LHCN-M2 (cell line): ENCODE results near the gene CD38. TPM values are rescaled to one million over a fixed set of nuclear protein-coding genes. Genes with fewer than 3 reads are reported as not detected.
"Not testable (repeated sequence)": the region's sequence is repeated elsewhere in the genome, so short reads cannot be mapped to it uniquely, and the experiment has no call there.

Experiments used
- DNase-seq: peaks from one replicate; pipeline ENCODE4 v3.0.0-alpha.2; 2012; ENCODE audit warnings: low read depth
- total RNA-seq: library from RNA; depleted of rRNA; stranded (reverse); fragments of >200 nt; gene quantifications from 2 replicates; pipeline ENCODE4 v1.2.3, GENCODE V29; 2014

The CD38 gene
- total RNA-seq, 1 experiment from 2014 or later: not detected

DNA sequence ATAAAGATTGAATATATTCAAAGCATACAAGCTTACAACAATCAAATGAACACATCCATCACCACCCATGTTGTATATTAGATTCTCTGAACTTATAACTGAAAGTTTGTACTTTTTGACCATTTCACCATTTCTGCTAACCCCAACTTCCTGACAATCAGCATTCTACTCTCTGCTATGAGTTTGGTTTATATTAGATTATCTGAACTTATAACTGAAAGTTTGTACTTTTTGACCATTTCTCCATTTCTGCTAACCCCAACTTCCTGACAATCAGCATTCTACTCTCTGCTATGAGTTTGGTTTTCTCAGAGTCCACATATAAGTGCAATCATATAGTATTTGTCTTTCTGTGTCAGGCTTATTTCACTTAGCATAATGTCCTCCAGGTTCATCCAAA, 15.7 kb upstream of the CD38 start:
- not testable (repeated sequence) for DNase-seq

DNA sequence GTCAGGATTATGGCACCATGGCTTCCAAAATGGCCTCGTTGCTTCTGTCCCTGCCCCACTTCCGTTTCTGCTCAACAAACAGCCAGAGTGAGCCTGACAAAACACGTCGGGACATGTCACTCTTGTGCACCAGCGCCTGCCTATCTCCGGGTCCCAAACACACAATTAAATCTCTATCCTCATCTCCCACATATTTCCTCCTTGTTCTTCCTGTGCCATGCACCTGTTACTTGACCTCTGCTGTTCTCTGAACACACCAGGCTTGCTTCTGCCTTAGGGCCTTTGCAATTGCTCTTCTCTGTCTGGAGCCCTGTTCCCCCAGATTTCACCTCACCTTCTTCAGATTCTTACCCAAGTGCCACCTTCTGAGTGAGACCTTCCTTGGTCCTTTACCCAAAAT, 12.7 kb upstream of the CD38 start:
- no peak for DNase-seq

DNA sequence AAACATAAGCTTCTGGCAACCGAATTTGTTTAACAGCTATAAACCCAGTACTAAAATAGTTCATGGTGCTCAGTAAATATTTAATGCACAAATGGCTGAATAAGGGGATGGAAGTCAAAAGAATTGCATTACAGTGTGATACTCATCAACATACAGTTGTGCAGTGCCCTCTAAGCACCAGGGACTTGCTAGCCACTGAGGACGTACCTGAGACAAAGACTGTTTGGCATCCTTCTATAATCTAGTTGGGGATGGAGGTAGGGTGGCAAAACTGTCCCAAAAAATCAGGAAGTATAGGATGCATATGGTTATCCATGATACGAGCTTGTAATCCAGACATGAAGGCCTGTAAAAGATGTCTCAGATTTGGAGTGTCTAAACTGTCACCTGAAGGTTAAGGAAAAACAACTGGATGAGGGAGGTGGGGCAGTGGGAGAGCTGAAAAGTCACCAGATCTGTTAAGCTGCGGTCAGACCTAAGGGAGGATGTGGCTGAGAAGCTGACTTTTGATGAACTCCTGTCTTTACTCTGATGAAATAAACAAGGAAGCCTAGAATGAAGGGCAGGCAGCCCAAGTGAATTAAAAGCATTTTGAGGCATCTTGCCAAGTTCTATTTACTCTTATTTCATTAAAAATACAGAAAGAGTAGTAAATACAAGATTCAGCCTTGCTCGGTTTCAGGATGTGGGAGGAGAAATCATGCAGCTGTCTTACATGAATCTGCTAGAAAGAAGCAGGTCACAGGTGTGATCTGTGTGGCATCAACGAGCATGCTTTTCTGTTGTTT, 12.0 kb upstream of the CD38 start:
- no peak for DNase-seq

DNA sequence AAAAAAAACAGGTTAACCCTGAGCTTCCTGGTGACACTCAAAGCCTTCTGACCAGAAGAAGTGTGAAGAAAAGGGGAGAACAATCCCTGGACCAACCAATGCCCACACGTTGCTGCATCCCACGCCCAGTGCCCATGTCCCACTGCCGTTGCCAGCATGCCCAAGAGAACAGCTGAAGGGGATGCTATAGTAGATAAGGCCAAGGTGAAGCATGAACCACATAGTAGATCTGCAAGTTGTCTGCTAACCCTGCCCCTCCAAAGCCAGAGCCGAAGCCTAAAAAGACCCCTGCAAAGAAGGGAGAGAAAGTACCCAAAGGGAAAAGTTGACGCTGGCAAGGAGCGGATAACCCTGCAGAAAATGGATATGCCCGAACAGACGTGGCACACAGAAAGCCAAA, 11.3 kb upstream of the CD38 start:
- no peak for DNase-seq

DNA sequence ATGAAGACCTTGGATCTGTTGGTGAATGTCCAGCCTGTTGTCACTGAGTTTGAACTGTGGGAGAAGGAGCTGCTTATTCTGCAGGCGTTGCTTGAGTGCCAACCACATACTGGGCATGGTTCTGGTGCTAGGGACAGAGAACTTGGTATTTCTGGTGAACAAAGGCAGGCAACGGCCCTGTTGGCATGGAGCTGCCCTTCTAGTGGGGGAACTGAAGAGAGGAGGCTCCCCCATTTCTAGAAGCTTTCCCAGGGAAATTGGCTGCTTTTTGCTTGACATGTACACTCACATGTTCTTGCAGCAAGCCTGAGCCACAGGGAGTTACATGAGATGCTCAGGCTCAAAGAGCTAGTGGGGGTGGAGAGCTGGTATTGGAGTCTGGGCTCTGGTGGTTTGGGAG, 8.9 kb upstream of the CD38 start:
- no peak for DNase-seq

DNA sequence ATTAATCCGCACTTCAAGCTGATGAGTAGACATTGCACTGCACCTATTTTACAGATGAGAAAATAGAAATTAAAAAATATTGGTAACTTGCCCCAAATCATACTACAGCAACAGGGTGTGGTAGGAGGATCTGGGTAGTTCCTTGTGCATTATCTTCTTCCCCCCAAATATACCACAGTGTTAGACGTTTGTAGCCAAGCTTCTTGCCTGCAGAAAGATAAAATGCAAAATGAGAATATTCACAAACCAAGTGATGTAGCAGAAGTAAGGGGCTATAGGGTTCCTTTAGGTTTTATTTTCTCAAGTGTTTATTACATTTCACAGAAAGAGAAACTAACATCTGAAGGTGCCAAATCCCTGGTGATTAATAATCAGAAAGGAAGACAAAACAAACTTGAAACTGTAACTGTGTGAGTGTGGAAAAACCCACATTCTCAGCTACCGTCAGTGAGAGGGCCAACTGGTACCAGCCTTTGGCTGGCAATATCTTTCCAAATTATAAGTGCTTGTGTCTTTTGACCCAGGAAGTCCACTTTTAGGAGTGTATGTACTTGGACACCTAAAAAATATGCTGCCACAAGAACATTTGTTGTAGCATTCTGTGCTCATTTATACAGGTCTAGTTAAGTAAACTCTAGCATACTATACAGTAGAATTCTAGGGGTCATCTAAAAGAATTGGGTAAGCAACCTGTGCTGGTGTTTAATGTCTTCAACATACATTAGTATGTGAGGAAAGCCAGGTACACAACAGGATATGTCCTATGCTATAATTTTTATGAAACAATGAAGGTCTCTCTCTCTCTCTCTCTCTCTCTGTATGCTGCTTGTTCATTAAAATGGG, 6.7 kb upstream of the CD38 start:
- DNase-seq: no peak

DNA sequence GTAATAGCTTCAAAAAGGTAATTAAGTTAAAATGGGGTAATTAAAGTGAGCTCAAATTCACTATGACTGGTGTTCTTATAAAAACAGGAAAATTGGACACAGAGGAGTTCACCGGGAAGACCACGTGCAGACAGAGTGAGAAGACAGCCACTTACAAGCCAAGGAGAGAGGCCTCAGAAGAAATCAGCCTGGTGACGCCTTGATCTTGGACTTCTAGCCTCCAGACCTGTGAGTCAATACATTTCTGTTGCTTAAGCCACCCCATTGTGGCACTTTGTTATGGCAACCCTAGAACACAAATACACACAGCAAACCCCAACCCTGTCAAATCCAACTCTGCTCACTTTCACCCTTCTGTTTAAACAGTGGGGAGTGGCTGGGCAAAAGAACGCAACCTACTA, 4.1 kb upstream of the CD38 start:
- peak; percentile 14 for DNase-seq

DNA sequence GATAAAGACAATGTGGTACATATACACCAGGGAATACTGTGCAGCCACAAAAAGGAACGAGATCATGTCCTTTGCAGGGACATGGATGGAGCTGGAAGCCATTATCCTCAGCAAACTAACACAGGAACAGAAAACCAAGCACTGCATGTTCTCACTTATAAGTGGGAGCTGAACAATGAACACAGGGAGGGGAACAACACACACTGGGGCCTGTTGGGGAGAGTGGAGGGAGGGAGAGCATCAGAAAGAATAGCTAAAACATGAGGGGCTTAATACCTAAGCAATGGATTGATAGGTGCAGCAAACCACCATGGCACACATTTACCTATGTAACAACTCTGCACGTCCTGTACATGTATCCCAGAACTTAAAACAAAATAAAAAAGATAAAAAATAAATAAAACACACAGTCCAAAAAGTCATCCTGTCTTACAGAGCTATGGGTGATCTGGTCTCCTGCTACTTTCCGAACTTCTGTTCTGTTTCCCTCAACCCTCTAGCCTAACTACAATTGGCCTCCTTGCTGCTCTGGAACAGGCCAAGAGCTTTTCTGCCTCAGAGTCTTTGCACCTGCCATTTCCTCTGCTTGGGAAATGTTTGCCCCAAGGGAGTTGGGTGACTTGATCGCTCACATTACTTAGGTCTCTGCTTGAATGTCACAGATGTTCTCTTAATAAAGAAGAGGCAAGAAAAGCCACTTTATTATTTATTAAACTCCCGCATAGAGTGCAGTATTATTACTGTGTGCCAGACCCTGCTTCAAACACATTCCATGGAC, 1.1 kb upstream of the CD38 start:
- no peak for DNase-seq

DNA sequence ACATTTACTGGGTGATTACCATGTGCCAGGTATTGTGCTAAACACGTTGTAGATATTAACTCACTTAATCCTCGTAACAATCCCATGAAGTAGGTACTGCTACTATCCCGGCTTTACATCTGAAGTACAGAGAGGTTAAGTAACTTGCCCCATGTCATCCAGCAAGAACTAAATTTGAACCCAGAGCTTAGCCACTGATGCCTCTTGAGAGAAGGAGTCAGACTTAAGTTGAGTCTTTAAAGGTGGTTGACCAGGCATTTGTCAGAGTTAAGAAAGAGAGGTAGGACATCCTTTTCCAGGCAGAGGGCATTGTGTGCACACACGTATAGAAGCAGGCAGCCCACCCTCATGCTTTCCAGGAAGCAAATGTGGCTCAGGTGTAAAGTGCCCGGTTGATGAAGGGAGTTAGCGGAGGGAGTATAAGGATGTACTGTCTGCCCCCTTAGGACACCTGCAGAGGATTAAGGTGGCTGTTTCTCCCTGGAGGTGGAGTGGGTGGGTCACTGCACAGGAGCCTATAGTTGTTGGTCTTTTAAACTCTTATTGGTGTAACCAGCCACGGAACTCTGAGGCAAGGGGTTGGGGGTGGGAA, 335 bp upstream of the CD38 start:
- DNase-seq: no peak

DNA sequence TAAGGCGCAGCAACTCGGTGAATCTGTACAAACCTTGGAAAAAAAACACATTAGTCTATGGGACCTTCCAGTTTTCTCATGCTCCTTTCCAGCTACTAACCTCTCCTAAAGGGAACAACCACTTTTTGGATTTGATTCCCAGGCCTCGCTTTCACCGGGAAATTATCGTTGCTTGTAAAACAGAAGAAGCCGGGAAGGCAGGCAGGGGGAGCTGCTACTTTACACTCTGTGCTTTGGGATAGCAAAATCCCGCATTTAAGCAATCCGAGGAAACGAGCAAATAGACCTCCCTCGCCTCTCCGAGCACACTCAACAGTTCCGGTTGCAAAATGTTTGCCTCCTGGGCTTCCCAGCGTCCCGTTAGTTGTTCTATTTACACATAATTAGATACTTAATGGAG, 1.2 kb downstream of the CD38 start:
- peak; percentile 33 for DNase-seq

DNA sequence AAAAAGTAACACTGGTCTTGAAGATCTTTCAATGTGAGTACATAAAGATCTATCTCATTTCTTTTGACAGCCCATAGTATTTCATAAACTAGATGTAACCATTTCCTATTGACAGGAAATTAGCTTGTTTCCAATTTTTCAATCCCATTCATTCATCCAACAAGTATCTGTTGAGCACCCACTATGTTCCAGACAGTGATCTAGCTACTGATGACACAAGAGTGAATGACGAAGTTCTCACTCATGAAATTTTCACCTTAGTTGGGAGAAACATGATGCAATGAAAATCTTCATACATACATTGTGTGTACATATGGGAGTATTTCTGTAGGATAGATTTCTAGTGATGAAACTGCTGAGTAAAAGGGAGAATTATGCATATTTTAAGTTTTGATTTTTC, 1.7 kb downstream of the CD38 start:
- DNase-seq: no peak

DNA sequence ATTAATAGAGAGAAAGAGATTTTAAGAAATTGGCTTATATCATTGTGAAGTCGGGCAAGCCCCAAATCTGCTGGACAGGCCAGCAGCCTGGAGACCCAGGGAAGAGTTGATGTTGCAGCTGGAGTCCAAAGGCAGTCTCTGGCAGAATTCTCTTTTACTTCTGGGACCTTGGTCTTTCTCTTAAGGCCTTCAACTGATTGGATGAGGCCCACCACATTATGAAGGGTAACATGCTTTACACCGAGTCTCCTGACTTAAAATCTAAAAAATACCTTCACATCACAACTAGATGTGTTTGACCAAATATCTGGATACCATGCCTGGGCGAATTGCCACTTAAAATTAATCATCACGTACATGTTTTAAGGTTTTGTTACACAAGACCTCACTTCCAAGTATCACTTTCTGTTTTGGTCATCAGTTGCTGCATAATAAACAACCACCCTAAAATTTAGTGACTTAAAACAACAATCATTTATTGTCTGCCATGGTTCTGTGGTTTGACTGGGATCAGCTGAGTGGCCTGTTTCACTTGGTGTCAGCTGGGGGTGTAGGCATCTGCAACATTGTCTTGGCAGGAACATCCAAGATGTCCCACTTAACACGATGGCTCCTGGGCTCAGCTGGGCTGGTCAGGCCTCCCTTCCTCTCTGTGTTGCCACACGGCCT, 3.4 kb downstream of the CD38 start:
- peak; percentile 28 for DNase-seq

DNA sequence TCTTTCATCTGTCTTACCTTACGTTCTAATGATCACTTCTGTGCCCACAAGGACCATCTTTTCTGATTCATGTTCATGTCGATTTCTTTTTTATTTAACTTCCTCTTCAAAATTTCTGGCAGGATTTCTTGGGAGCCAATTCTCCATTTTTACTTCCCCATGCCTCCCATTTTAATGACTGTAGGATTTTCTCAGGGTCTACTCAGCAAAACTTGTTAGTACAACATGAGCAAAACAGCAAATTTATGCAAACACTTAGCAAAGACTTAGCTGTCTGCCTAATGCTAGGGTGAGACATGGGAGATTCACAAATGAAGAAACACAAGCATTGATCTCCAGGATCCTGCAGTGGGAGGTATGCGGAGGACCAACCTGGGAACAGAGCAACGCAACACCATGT, 5.5 kb downstream of the CD38 start:
- no peak for DNase-seq

DNA sequence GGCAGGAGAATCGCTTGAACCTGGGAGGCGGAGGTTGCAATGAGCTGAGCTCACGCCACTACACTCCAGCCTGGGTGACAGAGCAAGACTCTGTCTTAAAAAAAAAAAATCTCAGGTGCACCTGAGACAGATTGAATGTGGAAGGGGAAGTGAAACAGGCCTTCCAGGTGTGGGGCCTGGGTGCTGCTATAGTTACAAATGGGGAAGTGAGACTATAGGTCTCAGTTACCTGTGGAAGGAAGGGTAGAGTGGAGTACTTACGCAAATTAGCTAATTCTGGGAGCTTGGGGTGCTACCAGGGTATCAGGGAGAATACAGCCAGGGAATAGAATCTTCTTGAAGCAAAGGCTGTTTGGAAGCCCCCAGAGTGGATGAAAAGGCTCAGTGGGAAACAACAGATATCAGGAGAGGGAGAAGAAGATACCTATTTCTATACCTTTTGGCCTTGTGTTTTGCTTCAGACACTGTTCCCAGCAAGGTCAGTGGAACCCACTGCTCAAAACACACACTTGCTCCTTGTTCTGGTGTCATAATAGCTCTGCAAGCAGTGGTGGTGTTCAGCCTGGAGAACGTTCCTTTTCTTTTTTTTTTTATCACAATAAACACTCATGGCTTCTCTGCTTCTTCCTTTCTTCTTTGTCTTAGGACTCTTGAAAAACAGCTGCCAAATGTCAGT, 7.0 kb downstream of the CD38 start:
- no peak for DNase-seq

DNA sequence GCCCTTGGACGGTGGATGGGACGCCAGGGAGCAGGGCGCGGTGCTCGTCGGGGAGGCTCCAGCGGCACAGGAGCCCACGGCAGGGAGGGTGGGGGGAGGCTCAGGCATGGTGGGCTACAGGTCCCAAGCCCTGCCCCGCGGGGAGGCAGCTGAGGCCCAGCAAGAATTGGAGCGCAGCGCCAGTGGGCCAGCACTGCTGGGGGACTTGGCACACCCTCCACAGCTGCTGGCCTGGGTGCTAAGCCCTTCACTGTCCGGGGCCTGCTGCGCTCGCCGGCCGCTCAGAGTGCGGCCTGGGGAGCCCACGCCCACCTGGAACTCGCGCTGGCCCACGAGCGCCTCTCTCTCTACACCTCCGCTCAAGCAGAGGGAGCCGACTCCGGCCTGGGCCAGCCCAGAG, 8.6 kb downstream of the CD38 start:
- DNase-seq: no peak

DNA sequence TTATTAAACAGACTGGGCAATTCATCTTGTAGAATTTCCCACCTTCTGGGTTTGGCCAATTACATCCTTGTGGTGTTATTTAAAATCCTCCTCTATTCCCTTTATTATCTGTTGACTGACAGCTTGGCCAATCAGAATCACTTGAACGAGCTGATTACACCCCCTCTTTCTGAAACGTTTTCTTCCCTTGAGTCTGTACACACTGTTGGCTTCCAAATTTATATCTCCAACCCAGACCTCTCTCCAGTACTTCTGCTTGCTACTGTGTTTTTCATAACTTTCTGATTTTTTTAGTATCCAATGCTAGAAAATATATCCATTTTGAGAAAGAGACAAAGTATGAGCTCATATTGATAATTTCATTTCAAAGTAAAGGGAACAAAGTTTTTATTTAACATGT, 14.8 kb downstream of the CD38 start:
- DNase-seq: no peak

DNA sequence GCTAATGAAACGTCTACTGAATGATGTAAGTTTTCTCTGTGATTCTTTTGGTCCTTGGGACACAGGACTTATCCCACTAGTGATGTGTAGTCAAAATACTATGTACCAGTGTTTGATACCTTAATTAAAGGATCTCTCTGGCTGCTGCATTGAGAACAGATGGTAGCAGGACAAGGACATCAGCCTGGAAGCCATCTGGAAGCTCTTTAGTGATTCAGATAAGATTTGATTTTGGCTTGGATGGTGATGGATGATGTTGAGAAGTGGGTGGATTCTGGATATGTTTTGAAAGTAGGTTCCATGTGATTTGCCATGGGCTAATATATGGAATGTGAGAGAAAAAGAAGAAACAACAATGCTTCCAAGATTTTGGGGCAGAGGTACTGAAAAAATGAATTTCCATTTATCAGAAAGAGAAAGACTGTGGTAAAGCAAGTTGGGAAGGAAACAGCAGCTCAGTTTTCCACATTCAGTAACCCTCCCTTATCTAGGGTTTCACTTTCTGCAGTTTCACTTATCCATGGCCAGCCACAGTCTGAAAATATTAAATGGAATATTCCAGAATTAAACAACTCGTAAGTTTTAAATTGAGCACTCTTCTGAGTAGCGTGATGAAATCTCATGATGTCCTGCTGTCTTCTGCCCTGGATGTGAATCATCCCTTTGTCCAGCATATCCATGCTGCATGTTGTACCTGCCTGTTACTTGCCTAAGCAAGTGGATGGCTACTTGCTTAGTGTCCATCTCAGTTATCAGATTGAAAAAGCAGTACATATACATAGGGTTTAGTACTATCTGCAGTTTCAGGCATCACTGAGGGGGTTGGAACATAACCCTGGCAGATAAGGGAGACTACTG, 15.6 kb downstream of the CD38 start:
- DNase-seq: no peak

DNA sequence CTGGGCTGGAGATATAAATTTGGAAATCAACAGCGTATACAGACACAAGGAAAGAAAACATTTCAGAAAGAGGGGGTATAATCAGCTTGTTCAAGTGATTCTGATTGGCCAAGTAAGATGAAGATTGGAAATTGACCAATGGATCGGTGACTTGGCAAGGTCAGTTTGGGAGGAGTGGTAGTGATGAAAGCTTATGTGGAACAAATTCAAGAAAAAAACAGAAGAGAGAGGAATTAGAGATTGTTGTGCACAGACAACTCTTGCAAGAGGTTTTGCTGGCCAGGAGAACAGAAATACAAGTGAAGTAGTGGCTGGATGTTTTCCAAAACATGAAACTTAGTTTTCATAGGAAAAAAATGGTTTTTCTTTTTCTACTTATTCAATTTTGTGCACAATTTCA, 16.3 kb downstream of the CD38 start:
- DNase-seq: no peak

DNA sequence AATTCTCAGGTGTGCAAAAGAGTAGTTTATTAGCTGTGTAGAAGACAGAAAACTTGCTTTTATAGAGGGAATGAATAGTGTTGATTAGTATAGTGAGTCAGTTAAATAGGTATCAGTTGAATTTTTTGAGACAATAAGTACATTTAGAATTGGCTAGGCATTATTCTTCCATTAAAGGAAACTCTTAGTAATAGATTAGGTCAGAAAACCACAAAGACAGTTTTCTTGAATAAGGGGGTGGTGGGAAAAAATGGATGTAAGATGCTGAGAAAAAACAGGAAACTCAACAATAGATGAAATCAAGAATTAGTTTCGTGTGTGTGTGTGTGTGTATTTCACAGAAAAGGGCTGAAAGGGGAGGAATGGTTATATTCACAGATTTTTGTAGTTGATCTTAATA, 16.8 kb downstream of the CD38 start:
- DNase-seq: no peak

DNA sequence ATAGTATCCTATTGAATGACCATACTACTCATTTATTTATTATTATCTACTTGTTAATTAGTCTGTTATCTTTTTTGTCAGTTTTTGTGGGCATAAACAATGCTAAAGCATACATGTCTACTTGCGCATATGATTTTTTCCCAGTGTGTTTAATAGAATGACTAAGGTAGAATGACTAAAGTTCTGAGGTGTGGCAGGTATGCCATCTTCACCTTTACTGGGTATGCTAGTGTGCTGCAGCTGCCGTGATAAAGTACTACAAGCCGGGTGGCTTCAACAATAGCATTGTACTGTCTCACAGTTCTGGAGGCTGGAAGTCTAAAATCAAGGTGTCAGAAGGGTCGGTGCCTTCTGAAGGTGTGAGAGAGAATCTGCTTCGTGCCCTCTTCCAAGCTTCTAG, 19.2 kb downstream of the CD38 start:
- no peak for DNase-seq
